Parathyroid adenoma (tissue), 2 donors: ENCODE data around the gene SPEG.

ENCODE experiments used
- H2AFZ ChIP-seq: fragments of 300-600 bp; sonication (generic); one replicate; pipeline ENCODE4 v1.7.0; 2017; ENCODE audit warnings: antibody characterized with exemption, mild to moderate bottlenecking
- H3K27ac ChIP-seq: fragments of 300-600 bp; sonication (generic); one replicate; pipeline ENCODE4 v1.7.0; 2017
- H3K27me3 ChIP-seq: fragments of 300-600 bp; sonication (generic); one replicate; pipeline ENCODE4 v1.7.0; 2017; ENCODE audit warnings: low read length; ENCODE audit not compliant: control insufficient read depth, insufficient read depth
- H3K36me3 ChIP-seq: fragments of 300-600 bp; sonication (generic); one replicate; pipeline ENCODE4 v1.7.0; 2017; ENCODE audit warnings: low read length; ENCODE audit not compliant: control insufficient read depth, insufficient read depth
- H3K4me1 ChIP-seq: fragments of 300-600 bp; sonication (generic); one replicate; pipeline ENCODE4 v1.7.0; 2017; ENCODE audit warnings: control low read depth
- H3K4me2 ChIP-seq: fragments of 300-600 bp; sonication (generic); one replicate; pipeline ENCODE4 v1.7.0; 2017; ENCODE audit warnings: low read length
- H3K4me3 ChIP-seq: fragments of 300-600 bp; sonication (generic); one replicate; pipeline ENCODE4 v1.7.0; 2017; ENCODE audit warnings: low read depth, low read length
- H3K79me2 ChIP-seq: fragments of 300-600 bp; sonication (generic); one replicate; pipeline ENCODE4 v1.7.0; 2017; ENCODE audit warnings: control low read depth
- H3K9ac ChIP-seq: fragments of 300-600 bp; sonication (generic); one replicate; pipeline ENCODE4 v1.7.0; 2017; ENCODE audit warnings: mild to moderate bottlenecking
- H3K9me3 ChIP-seq: fragments of 300-600 bp; sonication (generic); one replicate; pipeline ENCODE4 v1.7.0; 2017; ENCODE audit warnings: low read length; ENCODE audit not compliant: control insufficient read depth
- CTCF ChIP-seq: fragments of 300-600 bp; sonication (generic); IDR thresholded peaks from one replicate; pipeline ENCODE4 v1.7.0; 2017; ENCODE audit warnings: antibody characterized with exemption, mild to moderate bottlenecking
- donor health status: primary hyperparathyroidism.

The SPEG gene

GRCh38 chr2:219449609-219450008 lies 15.0 kb downstream of the SPEG start:
- Histone ChIP-seq H3K4me2 (no peak overlapping the region), H2AFZ (no peak overlapping the region), H3K9ac (no peak overlapping the region), H3K27ac (no peak overlapping the region), H3K27me3 (no peaks in the 10 kb centered on the region), H3K9me3 (no peaks in the 10 kb centered on the region), H3K36me3 (no peaks in the 10 kb centered on the region), H3K79me2 (no peaks in the 10 kb centered on the region), H3K4me3 (no peak overlapping the region), H3K4me1 (peaks cover 16% of the 10 kb centered on the region)
- no peak for TF ChIP-seq CTCF

- Histone ChIP-seq H3K79me2 (no peaks in the 10 kb centered on the region), H3K27me3 (no peaks in the 10 kb centered on the region), H3K4me2 (no peak overlapping the region), H3K9me3 (no peaks in the 10 kb centered on the region), H3K27ac (no peak overlapping the region), H3K36me3 (no peaks in the 10 kb centered on the region), H3K4me3 (no peak overlapping the region), H3K4me1 (peaks cover 7% of the 10 kb centered on the region), H3K9ac (no peak overlapping the region), H2AFZ (no peak overlapping the region)
- TF ChIP-seq CTCF: no peak
These were observed 17.2 kb downstream of the SPEG start for GRCh38 chr2:219451661-219452360.

- Histone ChIP-seq H2AFZ (no peak overlapping the region), H3K79me2 (no peaks in the 10 kb centered on the region), H3K9ac (no peak overlapping the region), H3K9me3 (no peaks in the 10 kb centered on the region), H3K4me2 (no peak overlapping the region), H3K27ac (no peak overlapping the region), H3K4me3 (no peak overlapping the region), H3K27me3 (no peaks in the 10 kb centered on the region), H3K4me1 (peaks cover 7% of the 10 kb centered on the region), H3K36me3 (no peaks in the 10 kb centered on the region)
- TF ChIP-seq CTCF: no peak
These were observed 18.0 kb downstream of the SPEG start for GRCh38 chr2:219452361-219453317.

GRCh38 chr2:219453671-219454590 lies 19.3 kb downstream of the SPEG start:
- H3K79me2 ChIP-seq: no peaks in the 10 kb centered on the region
- no peak overlapping the region for H3K4me2 ChIP-seq
- H3K36me3 ChIP-seq: no peaks in the 10 kb centered on the region
- TF ChIP-seq CTCF: no peak
- no peaks in the 10 kb centered on the region for H3K9me3 ChIP-seq
- H3K27ac ChIP-seq: no peak overlapping the region
- no peaks in the 10 kb centered on the region for H3K27me3 ChIP-seq
- H3K9ac ChIP-seq: no peak overlapping the region
- H2AFZ ChIP-seq: no peak overlapping the region
- no peak overlapping the region for H3K4me3 ChIP-seq
- H3K4me1 ChIP-seq: peaks cover 7% of the 10 kb centered on the region
